Pons (tissue), 1 donor: Measurements from ENCODE around the gene ANO10.
"Not testable (repeated sequence)": the region's sequence is repeated elsewhere in the genome, so short reads cannot be mapped to it uniquely, and the experiment has no call there.

Source experiments
- DNase-seq: peaks from one replicate; pipeline ENCODE4 v3.0.0-alpha.2; 2016; ENCODE audit warnings: low spot score

The ANO10 gene

DNA sequence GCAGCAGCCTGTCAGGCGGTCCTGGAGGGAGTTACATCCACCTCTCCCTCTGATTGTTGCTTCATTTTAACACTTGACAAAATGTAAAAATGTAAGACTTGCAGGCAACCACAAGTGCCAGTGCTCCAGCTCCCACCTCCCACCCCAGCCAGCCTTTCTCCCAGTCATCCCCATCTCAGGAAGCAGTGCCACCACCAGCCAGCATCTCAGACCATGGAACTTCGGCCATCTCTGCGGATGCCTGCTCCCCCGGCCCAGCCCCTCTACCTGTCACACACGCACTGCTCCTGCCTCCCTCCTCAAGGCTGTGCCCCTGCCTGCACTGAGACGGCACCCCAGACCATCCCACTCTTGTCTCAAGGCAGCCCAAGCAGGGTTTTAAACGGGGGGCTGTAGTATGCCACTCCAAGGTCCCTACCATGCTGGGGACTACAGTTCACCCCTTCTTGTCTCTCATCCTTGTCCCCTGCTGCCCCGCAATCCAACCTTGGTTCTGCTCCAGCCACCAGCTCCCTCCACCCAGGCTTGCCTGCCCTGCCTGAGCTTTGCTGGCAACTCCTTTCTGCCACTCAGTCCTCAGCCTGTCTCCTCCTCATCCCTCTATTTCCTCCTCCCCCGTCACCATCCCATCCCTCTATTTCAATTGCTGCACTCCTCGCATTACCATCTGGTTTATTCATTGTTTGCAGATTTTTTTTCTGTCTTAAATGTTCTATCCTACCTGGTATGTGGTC is 249.6 kb downstream of the ANO10 start:
- DNase-seq: no peak

DNA sequence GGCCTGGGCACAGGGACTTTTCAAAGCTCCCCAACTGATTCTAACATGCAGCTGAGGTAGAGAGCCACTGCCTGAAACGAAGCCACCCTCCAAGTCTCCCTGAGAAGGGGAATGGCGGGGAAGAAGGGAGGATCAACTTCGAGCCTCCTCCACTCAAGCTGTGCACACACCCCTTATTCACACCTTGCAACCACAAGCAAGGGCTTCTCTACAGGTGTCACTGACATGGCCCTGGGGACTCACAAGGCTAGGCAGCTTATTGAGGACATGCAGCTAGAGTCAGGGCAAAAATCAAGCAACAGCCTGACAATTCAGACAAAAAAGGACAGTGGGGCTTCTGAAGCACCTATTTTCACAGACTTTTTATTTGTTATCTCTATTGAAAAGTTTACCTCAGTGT is 250.3 kb downstream of the ANO10 start:
- DNase-seq: no peak

DNA sequence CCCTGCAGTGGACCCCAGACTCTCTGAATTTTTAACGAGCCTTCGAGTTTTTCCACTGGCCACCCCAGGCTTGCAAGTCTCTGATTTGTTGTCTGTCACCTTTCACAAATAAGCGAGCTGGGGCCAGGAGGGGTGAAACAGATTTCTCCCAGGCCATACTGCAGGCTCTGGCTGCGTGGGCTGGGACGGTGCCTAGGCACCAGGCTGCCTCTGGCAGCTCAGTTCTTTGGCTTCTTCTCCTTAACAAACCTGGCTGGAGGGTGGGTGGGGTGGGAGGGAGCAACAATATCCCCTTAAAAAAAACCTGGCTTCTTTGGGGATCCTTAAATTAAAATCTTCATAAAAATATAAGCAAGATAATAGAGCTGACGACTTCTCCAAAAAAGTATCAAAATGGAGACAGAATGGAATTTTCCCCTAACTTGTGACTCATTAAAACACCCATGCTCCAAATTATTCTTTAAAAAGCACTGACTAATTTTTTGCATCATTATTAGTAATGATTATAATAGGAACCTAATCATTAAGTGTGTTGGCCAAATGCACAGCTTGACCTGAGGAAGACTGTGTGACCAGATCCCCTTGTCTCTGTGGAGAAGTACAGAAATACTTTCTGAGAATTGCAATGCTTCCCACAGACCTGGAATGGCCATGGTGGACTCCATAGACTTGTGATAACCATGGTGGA is 251.4 kb downstream of the ANO10 start:
- DNase-seq: no peak

DNA sequence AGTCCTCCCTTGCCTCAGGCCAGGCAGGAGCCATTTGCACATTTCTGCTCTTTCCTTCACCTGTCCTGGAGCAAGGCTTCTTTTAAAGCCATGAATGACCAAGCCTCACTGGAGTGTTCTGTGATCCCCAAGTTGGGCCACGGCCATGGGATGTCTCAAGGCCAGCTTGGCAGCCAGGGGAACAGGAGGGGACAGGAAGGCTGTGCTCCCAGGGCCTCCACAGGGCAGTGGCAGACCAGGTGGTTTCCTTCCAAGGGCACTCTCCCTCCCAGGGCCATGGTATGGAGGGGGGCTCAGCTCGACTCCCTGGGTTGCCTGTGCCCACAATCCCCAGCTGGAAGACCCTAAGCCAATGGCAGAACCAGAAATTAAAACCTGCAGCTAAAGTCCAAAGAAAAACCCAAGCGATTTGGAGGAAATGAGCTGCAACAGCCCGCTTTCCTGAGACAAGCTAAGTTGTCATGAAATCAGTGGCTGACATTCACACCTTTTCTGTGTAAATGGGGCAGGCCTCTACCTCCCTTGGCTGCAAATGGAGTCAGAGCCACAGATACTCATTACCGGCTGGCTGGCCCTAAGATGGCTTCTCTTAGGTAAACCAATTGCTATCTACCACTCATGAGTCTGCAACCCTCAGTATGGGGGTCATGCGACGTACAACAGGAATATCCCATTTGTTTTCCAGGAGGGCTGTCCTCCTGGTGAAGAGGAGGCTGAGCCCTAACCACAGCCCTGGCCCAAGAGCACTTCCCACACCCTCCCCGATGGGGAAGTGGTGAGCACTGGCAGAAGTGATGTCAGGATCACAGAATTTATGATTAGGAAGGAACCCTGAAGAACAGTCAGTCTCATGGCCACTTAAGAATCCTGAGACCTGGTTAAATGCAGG is 252.2 kb downstream of the ANO10 start:
- DNase-seq: no peak

DNA sequence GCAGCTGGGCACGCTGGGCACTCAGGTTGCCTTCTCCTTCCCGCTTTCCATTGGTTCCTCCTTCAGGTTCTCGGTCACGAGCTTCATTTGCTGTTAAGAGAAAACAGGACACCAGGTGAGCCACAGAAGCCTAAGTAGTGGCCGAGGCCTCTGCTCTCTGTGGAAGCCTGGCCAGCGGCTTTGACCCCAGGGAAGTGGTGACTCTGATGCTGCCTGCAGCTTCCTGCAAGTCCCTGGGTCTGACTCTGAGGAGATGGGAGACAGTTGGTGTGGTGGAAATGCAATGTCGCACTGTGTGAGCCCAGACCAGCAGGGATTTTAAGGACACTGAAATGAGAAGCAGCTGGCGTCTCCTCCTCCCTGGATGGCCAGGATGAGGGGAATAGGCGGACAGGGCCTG is 254.9 kb downstream of the ANO10 start:
- DNase-seq: no peak

DNA sequence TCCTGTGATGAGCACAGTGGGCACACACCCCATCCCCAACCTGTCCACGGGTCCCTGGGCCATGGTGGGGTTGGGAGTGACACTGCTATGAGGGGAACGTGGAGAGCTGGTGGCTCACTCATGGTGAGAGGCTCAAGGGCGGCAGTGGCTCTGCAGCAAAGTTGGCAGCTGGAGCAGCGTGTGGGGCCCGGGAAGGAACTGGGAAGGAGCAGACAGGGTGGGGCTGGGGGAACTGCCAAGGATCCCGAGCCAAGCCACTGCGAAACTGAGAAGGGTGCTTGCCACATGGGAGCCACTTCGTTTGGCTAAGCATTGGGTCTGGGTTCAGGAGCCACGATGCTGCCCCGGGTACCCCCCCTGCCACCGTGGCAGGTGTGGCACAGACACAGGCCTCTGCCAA is 255.3 kb downstream of the ANO10 start:
- DNase-seq: no peak

DNA sequence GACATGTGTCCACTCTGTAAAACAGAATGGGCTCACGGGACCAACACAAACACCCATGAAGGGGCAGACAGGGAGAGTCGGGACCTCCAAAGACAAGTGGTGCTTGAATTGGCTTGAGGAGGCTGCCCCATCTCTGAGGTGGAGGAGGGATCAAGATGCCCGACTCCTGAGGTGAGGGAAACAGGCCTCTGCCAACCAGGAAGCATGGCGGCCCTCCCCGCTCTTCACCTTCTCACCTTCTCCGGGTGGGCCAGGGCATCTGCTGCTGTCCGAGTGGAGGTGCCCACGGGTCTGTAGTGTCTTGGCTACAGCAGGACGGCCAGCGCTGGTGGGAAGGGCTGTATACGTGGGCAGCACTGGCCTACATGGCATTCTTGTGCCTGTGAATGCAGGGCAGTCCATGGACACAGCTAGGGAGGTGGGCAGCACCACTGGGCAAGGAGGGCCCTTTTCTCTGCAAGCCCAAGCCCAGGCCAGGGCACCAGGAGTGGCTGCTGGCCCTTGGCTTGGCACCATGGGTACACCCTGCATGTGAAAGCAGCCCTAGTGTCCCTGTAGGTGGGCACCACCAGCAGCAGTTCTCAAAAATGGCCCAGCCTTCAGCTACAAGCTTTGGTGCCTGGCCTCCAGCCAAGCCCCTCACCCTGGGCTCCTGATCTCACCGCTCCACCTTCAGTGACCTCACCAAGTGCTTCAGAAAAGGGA is 256.1 kb downstream of the ANO10 start:
- no peak for DNase-seq

DNA sequence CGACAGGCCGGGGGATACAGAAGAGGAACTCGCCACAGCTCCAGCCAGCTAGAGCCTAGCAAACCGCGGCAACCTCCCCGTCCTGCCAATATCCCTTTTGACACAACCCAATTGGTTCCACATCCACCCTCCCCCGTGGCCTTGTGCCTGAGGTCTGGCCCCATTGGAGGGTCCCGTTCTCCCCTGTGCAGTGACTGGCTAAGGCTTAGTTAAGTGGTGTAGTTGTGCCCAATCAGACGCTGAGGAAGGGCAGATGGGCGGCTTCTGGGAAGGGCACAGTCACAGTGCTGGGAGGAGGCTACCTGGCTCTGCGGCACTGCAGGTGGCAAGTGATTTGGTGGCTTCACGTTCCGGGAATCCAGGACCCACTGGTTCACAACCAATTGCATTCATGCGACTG is 256.9 kb downstream of the ANO10 start:
- no peak for DNase-seq

DNA sequence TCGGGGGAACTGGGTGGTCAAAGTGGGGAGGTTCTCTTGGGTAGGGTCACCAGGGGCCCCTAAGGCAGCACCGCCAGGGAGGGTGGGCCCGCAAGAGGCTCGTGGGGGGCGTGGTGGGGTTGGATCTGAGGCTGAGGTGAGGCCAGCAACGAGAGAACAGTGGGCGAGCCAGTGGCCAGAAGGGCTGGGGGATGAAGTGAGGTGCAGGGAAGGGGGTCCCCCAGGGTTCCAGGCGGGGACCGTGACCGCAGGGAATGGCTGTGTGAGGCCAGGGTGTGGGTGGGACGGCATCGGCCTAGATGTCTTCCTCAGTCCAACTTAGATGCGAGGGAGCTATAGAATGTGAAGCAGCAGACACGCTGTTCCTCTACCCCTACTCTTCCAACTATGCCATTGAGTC is 257.3 kb downstream of the ANO10 start:
- DNase-seq: no peak

DNA sequence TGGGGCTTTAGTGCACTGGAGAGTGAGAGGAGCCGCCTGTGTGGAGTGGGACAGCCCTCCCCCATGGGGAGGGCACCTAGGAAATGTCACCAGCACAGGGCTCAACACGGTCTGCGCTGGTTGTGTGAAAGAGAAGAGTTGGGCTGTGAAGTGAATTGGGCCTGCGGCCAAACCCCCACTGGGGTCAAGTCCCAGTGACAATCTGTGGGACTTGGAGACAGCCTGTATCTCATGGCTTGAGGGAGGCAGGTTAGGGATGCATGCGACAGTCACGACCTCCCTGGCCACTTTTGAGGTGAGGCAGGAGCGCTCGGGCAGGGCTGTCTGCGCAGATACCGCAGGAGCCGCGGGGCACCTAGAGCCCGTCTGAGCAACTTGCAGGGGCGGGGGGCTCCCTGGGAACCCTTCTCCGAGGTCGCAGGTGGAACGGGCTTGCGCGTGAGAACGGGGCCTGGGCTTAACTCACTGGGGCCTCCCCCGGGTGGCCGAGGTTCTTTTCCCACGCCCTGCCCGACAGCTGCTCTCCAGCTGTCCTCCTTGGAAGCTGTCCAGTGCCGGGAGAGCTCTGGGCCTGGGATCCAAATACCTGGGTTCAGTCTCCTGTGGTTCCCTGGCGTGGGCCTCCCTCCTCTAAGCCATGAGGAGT is 258.1 kb downstream of the ANO10 start:
- no peak for DNase-seq

DNA sequence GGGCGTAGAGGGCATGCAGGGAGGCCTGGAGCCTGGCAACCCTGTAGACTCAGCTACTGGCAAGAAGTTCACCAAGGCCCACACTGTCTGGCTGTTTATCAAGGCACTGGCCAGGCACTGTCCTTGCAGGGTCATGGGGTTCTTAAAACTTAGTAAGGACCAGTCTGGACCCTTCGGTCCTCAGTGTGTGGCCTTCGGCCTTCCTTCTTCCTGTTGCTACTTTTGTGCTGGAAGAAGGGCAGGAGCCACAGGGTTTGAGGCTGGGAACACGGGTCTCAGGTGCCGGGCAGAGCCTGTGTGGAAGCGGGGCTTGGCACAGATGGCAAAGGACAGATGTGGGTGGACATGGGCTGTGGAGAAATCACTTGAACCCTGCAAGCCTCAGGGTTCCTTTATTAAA is 258.9 kb downstream of the ANO10 start:
- no peak for DNase-seq

DNA sequence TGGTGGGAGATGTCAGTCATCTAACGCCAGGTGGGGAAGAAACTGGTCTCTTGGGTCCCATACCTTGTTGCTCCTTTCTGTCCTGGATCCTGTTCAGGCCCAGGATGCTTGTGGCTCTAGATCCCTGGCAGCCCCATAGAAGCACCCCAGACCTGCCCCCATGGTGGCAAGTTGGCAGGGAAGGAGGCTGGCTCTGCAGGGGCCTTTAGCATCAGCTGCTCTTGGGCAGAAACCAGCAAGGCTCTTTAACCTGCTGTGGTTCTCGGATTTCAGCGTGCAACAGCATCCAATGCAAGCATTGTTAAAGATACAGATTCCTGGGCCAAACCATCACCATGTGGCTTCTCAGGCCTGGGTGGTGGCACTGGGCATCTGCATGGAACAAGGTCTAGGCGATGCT is 259.6 kb downstream of the ANO10 start:
- no peak for DNase-seq

DNA sequence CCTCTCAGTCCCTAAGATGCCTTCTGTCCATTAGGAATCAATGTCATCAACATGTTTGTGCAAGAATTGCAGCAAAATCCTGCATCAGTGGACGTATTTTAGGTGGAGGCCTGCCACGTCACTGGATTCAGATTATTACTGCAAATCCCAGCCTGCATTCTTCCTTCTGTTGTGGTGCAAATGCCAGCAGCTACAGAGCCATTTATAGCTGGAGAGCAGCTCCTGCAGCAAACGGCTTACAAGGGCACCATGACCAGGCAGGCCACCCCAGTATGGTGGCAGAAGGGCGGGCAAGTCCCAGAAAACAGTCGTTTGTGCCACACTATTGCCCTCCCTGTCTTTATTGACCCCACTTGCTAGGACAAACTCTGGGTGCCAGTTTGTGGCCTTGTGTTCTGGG is 260.7 kb downstream of the ANO10 start:
- DNase-seq: no peak

DNA sequence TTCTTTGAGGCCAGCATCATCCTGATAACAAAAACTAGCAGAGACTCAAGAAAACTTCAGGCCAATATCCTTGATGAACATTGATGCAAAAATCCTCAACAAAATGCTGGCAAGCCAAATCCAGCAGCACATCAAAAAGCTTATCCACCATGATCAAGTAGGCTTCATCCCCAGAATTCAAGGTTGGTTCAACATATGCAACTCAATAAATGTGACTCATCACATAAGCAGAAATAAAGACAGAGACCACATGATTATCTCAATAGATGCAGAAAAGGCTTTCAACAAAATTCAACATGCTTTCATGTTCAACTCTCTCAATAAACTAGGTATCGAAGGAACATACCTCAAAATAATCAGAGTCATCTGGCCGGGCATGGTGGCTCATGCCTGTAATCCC is 265.8 kb downstream of the ANO10 start:
- DNase-seq: not testable (repeated sequence)

DNA sequence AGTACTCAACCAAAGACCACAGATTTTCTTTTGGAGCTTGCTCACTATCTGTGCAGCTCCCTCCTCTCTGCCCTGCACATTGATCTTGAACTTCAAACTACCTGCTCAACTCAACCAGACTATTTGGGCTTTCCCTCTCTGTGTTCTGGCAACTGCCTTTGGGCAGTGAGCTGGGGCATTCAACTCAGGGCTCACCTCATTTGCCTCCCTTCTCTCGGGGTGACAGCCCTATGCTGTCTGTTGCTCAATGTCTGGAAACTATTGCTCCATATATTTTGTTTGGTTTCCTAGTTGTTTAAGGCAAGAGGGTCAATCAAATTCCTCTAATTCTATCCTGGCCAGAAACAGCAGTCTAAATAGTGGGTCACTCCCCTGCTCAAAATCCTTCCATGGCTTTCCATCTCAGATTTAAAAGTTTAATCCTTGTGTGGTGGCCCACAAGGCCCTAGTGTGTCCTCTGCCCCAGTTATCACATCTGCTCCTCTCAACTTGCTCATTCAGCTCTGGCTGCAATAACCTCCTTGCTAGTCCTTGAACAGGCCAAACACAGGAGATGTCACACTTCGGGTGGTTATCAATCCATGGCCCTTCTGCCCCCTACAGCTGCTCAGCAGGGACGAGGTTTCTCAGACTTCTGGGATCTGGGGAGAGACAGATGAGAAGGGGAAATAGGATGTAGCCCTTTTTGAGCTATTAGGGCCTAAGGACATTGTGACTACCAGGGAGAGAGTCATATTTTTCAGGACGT is 267.7 kb downstream of the ANO10 start:
- DNase-seq: no peak

DNA sequence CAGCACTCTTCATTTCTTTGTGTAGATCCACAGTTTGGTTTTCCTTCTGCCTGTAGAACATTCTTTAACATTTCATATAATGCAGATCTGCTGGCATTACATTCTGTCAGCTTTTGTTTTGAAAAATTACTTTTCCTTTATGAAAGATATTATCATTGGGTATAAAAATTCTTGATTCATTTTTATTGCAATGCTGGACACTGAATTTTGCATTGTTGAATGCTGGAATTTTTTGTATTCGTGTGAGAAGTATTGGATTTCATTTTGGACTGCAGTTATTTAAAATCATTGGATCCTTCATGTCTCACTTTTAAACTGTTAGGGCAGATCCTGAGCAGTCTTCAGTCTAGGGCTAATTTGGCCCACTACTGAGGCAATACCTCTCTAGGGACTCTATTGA is 268.4 kb downstream of the ANO10 start:
- no peak for DNase-seq

DNA sequence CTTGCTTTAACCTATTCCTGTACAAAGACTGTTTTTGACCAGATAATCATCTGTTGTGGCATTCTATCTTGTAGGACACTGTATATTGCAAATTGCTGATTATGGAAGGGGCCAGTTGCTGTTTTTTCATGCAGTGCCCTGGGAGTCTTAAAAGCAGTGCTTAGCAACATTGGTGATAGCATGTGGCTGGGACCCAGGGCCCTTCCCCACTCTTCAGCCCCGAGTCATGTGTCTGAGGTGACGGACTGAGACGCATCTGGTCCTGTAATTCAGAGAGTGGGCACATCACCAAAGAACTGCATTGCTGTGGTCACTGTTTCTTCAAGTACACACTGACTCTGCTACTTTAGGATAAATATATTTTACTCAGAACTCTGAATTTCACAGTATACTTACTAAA is 272.1 kb downstream of the ANO10 start:
- no peak for DNase-seq

DNA sequence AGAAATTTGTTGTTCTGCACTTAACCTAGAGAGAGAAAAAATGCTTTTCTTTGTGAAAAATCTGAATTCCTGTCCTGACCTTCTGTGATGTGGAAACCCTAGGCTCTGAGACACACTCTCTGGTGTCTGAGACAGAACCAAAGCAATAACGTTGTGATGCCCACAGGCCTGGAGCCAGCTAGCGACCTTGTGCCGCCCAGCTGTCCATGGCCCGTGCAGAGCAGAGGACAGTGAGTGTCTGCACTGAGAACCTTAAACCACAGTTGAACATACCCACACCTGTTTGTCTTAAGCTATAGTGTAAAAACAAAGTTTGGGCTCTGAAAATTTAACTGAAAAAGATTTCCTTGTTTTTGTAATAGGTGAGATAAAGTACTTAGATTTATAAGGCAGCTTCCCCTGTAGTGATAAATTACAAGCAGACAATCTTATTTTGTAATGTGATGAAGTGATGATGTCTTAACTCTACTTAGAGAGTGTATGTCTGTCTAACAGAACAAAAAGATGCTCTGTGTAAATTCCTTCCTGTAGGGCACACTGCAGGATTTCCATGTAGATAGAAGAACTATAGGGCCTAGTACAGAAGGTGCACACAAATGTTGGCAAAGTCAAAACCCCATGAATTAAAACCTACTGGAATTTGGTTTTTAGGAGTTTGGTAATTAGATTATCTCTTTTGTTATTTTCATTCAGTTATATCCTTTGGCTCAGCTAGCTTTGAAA is 272.8 kb downstream of the ANO10 start:
- DNase-seq: no peak

DNA sequence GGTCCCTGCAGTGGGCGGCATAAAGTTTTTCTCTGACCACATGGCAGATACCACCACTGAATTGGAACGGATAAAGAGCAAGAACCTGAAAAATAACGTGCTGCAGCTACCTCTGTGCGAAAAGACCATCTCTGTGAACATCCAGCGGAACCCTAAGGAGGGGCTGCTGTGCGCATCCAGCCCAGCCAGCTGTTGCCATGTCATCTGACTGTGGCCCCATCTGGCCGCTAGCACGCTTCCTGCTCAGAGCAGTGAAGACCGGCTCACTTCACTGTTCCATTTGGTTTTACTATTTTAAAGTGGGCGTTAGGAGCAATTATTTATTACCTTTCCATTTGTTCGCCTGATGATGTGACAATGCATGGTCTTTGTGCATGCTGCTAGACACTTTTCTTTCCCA is 273.5 kb downstream of the ANO10 start:
- no peak for DNase-seq

DNA sequence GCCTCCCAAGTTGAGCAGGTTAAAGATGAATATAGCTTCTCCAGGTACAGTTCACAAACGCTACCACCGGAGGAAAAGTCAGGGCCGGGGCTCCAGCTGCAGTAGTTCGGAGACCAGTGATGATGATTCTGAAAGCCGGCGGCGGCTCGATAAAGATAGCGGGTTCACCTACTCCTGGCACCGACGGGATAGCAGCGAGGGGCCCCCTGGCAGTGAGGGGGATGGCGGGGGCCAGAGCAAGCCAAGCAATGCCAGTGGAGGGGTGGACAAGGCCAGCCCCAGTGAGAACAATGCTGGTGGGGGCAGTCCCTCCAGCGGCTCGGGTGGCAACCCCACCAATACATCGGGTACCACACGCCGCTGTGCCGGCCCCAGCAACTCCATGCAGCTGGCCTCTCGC is 274.0 kb downstream of the ANO10 start:
- DNase-seq: no peak
